Suprapubic skin (tissue), 4 donors: ENCODE data around the gene NXPH3.

Source experiments
- CTCF ChIP-seq, 2 donors: fragments of 200-600 bp in 1 of 2; fragments of 450-650 bp in 1 of 2; sonication (generic) in 1 of 2; IDR thresholded peaks; one replicate each; pipeline ENCODE4 v1.5.1; 2016 to 2019; ENCODE audit warnings: antibody characterized with exemption in 2 of 2, mild to moderate bottlenecking in 1 of 2, moderate library complexity in 1 of 2
- POLR2A ChIP-seq, 2 donors: fragments of 450-650 bp; IDR thresholded peaks; one replicate each; pipeline ENCODE4 v1.6.1; 2017; ENCODE audit warnings: antibody characterized with exemption in 2 of 2, mild to moderate bottlenecking in 2 of 2, moderate library complexity in 2 of 2
- POLR2AphosphoS5 ChIP-seq, 3 donors: sonication (generic); formaldehyde crosslinking; IDR thresholded peaks; one replicate each; pipeline ENCODE4 v1.6.1; 2017; ENCODE audit warnings: antibody characterized with exemption in 3 of 3

- TF ChIP-seq POLR2AphosphoS5 (IDR thresholded peaks at IDR 0.05) (no peak), CTCF (IDR thresholded peaks at IDR 0.05) (no peak), POLR2A (IDR thresholded peaks at IDR 0.05) (no peak)
These were observed 21.8 kb downstream of the NXPH3 start for GRCh38 chr17:49597436-49597835.
